ENCODE measurements around the gene NELFCD.
A peak's percentile ranks its signal among the peaks of the same experiment; 100 is the strongest.

The NELFCD gene

DNA sequence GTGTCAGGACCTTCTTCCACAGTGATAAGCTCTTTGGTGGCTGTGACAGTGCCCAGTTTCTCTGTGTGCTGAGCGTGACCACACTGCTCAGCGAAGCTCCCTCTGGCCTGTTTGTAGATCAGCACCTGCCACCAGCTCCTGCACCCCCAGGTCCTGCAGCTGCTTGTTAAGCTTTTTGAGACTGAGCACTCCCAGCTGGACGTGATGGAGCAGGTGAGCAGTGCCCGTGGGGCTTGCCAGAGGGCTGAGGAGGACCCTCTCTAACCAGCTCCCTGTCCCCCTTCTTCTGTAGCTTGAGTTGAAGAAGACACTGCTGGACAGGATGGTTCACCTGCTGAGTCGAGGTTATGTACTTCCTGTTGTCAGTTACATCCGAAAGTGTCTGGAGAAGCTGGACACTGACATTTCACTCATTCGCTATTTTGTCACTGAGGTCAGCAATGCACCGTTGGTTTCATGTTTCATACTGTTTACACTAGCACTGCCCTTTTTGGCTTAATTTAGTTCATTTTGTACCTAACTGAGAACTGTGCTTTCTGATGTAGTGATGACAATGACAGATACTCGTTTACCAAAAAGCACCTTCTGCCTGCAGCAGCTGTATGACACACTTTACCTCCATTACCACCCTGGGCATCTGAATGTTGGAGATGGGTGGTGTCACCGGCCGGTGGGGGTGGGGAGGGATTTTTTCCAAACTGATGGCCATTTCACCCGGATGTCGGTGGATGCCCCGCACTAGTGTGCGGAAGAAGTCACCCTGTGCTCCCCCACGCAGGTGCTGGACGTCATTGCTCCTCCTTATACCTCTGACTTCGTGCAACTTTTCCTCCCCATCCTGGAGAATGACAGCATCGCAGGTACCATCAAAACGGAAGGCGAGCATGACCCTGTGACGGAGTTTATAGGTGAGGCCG is 12.5 kb downstream of the NELFCD start:
- no peak for DNase-seq

DNA sequence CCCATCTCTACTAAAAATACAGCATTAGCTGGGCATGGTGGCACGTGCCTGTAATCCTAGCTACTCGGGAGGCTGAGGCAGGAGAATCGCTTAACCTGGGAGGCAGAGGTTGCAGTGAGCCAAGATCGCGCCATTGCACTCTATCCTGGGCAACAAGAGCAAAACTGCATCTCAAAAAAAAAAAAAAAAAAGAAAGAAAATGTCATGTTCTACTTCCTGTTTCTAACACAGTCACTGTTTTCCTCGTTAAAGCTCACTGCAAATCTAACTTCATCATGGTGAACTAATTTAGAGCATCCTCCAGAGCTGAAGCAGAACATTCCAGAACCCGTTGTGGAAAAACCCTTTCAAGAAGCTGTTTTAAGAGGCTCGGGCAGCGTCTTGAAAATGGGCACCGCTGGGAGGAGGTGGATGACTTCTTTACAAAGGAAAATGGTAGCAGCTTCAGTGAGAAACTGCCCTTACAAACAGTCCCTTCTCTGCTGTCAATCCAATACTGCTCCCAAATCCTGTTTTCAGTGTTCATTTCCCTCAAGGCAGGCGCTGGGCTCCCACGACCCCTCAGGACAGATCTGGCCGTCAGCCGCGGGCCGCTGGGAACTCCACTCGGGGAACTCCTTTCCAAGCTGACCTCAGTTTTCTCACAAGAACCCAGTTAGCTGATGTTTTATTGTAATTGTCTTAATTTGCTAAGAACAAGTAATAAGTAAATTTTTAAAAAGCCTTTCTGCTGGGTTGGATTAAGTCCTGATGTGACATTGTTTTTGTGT is 13.5 kb downstream of the NELFCD start:
- no peak for DNase-seq

DNA sequence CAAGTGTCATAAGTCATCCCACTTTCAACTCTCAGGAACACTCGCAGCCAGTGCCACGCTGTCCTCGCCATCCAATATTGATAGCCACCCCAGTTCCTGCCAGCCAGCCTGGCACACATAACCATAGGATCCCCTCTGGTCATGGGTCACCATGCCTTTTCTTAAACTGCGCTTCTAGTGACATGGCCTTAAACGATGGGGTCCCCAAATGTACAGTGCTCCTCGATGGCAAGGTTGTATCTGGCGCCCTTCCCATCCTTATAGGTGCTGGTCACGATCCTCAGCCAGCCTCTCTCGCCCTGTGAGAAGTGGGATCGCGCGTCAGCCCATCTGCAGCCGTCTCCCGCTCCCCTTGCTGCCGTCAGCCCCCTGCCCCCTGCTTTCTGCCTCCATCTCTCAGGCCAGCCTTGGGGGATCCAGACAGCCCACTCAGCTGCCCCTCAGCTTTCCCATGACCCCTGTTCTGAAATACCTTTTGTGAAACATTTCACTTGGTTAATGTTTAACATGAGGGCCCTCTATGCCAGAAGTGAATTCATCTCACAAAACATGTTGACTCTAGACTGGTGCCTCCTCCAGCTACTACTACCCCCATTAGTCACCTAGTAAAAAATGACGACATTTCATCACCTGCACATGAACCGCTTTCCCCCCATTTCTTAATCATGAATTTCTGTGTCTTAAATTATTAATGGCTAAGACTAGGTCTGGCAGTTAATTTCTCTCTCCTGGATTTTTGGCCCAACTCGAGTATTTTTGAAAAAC is 14.6 kb downstream of the NELFCD start:
- DNase-seq = no peak

DNA sequence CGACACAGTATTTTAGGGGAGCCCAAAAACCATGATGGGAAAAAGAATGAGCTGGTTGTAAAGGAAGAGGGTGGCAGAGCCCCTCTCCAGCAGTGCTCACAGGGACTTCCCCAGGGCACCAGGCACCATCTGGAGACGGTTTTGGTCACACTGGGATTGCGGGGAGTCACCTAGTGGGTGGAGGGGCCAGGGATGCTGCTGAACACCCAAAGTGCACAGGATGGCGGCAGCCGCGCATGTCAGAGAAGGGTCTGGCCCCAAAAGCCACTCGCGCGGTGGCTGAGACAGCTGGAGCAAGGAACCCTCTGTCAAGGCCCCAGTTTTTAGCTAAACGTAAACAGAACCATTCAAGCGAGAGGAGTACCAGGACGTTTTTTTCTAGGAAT is 15.2 kb downstream of the NELFCD start:
- no peak for DNase-seq

DNA sequence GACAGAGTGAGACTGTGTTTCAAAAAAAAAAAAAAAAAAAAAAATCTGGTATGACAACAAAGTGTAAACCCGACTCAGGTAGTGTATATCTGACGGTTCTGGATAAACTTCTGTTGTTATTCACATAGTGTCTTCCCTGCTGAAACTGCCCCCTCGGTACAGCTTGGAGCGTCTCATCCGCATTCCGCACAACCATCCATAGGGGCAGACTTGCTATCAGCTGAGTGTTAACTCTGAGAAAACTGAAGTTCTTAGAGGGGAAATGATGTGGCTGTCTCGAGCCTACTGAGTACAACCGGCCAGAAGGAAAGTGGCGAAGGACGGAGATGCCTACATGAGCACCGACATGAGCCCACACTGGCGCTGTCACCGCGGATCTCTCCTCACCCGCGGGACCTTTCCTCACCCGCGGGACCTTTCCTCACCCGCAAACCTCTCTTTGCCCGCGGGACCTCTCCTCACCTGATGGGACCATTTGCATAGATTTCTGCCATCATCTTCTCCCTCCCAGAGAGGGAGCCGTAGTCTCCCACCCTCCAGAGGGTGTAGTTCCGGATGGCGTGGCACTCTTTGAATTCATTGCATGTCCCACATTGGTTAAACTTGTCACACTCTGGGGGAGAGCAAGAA is 16.2 kb downstream of the NELFCD start:
- no peak for DNase-seq

DNA sequence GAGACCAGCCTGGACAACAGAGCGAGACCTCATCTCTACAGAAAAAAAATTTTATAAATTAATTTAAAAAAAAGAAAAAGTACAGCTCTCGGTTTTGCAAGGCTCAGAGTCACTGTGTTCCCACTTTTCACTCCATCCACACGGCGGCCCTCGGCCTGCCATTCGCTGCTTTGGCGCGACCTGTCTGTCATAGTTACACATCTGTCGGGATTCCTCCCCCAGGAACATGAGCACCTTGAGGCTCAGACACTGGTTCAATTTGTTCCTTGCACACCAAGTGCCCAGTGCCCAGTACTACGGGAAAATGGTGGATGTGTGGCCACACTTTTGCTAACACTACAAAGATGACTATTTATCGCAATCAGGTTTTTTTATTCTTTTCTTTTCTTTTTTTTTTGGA is 17.6 kb downstream of the NELFCD start:
- no peak for DNase-seq

DNA sequence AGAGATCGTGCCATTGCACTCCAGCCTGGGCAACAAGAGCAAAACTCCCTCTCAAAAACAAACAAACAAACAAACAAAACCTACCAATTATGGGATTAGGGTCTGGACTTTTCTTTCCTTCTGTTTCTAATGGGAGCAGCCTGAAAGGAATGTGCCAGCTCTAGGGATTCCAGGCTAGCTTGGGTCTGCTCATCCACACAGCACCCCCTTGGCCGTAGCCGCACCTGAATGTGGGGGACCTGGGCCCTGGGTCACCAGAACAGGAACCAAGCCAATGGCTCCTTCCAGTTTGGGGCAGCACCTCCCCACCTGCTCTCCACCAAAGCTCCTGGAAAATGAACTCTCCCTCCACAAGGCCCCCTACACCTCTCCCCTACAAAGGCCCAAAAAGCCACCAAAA is 19.3 kb downstream of the NELFCD start:
- no peak for DNase-seq

DNA sequence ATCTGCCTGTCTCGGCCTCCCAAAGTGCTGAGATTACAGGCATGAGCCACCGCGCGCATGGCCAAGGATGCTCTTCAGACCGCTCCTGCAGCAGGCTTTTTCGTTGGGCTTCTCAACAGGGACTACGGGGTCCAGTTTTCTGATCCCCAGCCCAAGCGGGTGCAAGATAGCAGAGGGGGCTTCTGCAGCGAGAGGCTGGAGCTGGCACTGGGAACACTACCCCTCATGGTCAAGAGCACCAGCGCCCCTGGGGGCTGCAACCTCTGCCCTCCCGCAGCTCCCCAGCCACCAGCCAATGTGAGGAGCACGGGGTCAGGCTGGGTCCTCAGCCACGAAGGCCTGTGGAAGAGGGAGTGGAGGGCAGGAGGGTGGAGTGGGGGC is 20.0 kb downstream of the NELFCD start:
- no peak for DNase-seq

DNA sequence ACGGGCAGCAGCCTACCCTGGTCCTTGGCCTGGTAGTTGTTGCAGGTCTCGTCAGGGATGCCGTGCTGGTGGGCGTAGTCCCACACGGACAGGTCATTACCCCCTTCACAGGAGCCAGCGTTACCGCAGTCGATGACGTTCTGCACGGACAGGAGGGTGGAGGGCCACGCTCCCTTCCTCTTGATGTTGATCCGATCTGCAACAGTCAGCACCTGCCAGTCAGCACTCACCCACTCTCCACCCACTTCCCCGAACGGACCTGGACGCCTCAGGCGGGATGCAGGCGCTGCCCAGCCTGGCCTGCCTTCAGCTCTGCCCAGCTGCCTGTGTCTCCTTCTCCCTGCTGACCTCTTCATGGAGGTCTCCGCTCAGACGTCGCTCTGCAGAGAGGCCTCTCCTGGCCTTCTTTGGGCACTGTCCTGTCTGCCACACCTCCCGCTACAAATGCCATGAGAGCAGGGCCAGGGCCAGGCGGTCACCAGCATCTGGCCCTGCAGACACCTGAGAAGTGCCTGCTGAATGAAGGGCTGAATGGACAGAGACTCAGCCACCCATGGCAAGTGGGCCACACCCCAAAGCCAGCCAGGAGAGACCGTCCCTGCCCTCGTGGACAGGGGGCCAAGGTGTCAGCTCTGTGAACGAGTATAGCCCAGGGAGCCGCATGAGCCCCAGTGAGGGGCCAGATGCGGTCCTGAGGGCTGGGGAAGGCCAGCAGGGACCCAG is 20.6 kb downstream of the NELFCD start:
- no peak for DNase-seq

DNA sequence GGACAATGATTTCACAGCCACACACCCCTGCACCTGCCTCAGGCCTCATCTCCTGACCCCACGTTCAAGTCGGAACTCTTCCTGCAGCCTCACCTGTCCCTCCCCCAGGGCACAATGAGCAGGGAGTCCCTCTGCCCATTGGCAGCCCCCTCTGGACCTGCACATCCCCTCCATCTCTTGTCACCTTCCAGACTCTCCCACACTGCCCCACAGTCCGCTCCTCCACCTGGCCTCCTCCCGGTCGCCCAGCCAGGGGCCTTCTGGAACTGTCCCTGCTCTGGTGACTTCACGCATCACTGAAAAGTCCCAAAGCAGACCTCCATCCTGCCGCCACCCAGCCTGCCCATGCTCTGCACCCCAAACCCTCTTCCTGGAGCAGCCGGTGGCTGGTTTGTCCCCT is 21.3 kb downstream of the NELFCD start:
- DNase-seq = no peak

DNA sequence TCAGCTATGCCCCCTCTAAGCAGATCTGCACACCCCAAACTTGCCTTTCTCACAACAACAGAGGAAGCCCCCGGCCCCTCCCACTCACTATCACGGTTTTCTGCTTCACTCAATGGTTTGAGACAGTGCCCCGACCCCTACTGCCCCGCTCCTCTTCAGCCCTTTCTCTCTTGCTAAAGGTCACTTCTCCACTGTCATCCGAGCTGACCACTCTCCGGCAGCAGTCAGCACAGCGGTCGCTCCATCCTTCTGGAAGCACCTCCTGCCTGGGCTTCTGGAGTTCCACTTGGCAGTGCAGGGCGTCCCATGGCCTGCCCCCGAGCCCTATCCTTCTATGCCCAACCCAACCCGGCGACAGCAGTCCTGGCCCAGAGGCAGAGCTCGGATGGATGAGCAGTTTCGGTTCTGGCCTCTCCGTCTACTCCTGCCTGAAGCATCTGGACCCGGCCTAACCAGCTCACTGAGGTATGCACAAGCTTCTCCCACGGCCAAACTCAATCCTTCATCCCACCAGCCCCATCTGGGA is 21.9 kb downstream of the NELFCD start:
- no peak for DNase-seq

DNA sequence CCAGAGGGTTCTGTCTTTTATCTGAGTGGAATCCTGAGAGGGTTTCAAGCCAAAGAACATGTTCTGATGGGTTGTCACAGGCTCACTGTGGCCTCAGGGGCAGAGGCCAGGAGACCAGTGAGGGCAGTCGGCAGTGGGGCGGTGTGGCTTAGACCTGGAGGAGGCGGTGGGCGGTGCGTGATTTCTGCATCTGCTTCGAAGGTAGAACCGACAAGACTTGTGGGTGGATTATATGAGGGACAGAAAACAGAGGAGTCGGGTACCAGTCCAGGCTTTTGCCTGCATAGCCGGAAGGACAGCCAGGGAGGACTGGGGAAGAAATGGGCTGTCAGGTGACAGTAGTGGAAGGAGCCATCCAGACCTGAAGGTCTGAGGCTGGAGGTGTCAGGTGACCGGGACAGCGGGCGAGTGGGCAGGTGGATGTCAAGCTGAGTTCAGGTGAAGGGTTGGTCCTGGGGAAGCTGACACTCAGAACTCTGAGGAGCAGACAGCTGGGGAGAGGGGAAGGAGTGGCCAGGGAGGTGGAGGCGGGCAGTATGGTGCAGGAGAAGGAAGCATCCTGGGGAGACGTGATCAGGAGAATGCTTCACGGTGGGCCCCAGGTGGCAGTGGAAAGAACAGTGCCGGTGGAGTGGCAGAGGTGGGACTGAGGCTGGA is 22.9 kb downstream of the NELFCD start:
- no peak for DNase-seq

DNA sequence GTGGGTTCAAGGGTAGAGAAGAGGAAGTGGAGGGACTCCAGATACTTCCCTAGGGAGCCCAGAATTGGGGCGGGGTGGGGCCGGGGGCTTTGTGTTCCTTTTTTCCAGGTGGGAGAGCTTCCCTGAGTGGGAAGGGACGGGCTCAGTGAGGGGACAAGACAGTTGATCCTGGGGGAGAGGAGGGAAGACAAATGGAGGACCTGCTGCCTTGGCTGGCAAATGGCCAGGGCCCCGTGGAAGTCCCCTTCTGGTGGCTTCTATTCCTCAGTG is 23.4 kb downstream of the NELFCD start:
- peak in 7 of 58 donors; percentile 11 to 36 (median 21) for DNase-seq

DNA sequence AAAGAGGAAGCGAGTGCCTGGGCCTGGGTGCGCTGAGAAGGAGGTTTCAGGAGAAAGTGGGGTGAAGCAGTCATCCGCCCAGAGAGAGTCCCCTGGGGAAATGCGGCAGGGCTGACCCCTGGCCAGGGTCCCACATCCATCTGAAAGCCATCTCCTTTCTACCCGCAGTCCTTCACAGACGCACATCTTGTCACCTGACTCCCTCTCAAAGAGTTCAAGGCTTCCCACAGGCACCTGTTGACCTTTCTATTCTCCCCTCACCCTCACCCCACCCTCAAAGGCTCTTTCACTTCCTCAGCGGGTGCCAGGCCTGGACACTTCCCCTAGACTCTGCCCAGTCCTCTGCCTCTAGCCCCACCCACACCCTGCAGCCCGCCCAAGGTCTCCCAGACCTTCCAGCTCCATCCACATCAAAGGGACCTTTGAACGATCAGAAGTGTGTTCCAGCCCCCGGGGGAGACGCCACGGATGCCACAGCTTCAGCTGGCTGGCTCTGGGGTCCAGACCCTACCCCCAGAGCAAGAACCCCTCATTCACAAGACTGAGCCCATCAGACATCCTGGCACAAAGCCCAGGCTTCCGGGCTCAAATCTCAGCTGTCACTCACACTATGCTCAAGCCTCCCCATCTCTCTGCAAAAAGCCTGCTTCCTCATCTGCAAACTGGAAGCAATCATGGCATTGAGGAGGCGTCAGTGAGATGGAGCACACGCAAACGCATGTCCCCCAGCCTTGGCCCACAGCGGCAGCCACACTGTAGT is 23.9 kb downstream of the NELFCD start:
- peak in 19 of 58 donors; percentile 9 to 61 (median 42) for DNase-seq

DNA sequence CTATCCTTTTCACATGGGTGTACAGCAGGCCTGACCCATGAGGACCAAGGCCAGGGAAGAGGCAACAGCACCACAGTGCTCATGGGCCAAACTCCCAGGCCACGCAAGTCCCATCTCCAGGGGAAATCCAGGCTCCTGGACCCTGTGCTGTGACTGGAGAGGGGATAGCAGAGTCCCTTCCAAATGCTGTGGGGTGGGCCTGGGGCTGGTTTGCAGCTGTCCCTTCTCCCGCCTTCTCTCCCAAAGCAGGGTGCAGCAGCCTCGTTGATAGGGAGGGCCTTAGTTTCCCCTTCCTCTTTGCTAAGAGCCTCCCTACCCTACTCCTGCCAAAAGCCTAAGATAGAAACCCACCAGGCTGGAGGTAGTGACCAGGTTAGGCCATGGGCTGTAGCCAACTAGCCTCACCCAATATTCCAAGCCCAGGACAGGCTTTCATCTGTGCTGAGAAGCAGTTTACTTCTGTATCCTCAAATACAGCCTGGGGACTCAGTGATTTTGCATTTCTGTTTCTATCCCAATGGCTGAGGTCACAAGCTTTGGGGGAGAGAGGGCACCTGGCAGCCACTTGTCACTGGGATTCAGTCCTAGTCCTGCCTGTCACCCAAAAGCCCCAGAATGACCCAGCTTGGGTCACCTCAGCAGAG is 24.6 kb downstream of the NELFCD start:
- DNase-seq = no peak

DNA sequence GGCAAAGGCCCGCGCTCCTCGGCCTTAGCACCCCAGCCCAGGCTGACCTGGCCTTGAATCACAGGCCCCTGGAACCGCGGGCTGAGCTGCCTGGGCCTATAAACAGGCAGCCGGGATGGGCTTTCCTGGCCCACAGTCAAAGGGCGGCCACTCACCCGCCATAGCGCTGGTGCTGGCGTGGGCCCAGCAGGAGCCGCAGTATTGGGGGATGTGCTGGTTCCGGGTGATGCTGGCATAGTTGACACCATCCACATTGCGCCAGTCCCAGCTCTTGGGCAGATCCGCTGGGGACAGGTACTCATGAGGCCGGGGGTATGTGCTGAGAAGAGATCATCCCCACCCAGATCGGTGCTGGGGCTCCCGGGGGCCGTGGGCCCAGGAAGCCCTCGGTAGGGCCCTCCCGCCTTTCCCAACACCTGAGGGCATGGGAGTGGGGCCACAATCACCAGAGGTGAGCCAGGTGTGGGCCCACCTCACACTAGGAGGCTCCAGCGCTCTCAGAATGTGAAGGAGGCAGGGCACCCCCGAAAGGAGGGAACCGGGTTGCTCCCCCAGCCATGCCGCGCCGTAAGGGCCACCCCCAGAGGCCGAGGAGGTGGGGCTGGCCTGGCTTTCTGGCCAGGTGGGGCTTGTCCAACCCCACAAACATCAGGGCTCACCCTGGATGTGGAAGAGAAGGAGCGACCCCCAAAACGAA is 25.3 kb downstream of the NELFCD start:
- no peak for DNase-seq

DNA sequence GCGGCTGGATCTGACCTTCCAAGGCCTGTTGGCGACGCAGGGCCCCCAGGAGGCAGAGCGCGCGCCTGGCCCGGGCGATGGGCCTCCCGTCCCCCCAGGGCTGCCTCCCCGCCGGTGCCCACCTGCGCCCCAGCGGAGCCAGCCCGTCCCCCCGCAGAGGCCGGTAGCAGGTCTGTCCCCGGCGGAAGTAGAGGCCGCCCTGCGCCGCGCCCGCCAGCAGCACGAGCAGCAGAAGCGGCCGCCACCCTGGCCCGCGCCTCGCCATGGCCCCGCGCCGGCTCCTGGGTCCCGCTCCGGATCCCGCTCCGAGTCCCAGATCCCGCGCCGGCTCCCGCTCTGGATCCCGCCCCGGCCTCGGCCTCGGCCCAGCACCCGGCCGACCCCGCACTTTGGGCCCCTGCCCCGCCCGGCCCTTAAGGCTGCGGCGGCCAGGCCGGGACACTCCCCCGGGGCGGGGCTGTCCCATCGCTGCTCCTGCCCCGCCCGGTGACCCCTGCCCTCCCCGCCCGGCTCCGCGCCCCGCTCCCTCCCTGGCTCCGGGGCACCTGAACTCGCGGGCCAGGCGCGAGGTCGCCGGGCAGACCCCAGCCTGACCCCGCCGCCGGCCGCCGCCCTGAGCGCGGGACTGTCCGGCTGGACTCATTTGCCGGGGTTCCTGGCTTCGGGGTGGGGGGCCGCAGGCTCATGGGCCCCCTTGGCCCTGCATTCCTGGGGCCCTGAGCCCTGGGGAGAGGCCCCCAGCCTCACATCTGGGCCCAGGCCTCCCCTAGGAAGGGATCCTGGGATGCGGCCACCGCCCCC is 26.0 kb downstream of the NELFCD start, which contains the start of gene CTSZ:
Gene CTSZ (minus strand): TSS at position 391 of the 801 bp plus-strand sequence. CDS start 126 bp downstream, at position 265.
- DNase-seq = peak in 5 of 58 donors; percentile 18 to 45 (median 39)

All from anterior cingulate cortex (tissue), 58 donors.